GM12864 (cell line): ENCODE results near the gene ATRIP.

Experiments
- DNase-seq: peaks from one replicate; pipeline ENCODE4 v3.0.0-alpha.2; 2011; ENCODE audit warnings: low read depth
- H3K4me3 ChIP-seq: 2 replicates; pipeline ENCODE4 v1.5.1; 2011; ENCODE audit warnings: mild to moderate bottlenecking, low read depth, low read length, control low read depth
- CTCF ChIP-seq: IDR thresholded peaks from 2 replicates; pipeline ENCODE4 v1.5.1; 2011; ENCODE audit warnings: low read depth, mild to moderate bottlenecking, moderate library complexity, low read length, control low read depth, inconsistent platforms; ENCODE audit errors: missing control alignments

The ATRIP gene

GRCh38 chr3:48420561-48420960, 26.0 kb upstream of the ATRIP start:
- no peak for TF ChIP-seq CTCF
- no peak for DNase-seq
- H3K4me3 ChIP-seq: no peak overlapping the region

- DNase-seq: no peak
- H3K4me3 ChIP-seq: no peak overlapping the region
- TF ChIP-seq CTCF: peak; percentile 36
These were observed 24.3 kb upstream of the ATRIP start for GRCh38 chr3:48422272-48422671.

GRCh38 chr3:48422681-48423080, 23.9 kb upstream of the ATRIP start:
- TF ChIP-seq CTCF: no peak
- DNase-seq: no peak
- H3K4me3 ChIP-seq: no peak overlapping the region

- no peak for TF ChIP-seq CTCF
These were observed 23.2 kb upstream of the ATRIP start for GRCh38 chr3:48423241-48423882.

GRCh38 chr3:48423883-48424695, 22.4 kb upstream of the ATRIP start:
- DNase-seq: no peak
- H3K4me3 ChIP-seq: no peak overlapping the region
- TF ChIP-seq CTCF: no peak

More at GRCh38 chr3:48423241-48423882, 23.2 kb upstream of the ATRIP start:
- DNase-seq: no peak
- no peak overlapping the region for H3K4me3 ChIP-seq

- no peak for TF ChIP-seq CTCF
- no peak overlapping the region for H3K4me3 ChIP-seq
These were observed 21.2 kb upstream of the ATRIP start for GRCh38 chr3:48425281-48425812.

More at GRCh38 chr3:48425281-48425812, 21.2 kb upstream of the ATRIP start:
- no peak for DNase-seq
